ENCODE data around the gene BOC.

DNA sequence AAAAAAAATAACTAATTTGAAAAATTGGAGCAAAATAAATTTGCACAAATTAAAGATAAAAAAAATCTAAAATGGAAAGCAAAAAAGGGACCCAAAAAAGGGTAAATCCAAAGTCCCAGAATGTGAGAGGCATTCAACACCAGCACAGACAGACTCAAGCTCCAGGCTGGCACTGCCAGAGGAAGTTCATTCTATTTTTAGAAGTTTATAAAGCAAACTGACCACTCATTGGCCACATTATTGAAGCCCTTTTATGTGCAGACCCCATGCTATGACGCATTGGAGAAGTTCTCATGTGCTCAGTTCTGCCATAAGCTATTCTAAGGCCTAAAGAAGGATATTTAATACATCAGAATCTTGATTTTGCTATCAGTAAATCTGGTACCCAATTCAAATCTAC is 17.6 kb upstream of the BOC start:
- no peak for TF ChIP-seq MXI1 (IDR thresholded peaks at IDR 0.05; ENCODE audit: borderline replicate concordance, low read depth, low read length)
- no peak for TF ChIP-seq POLR2A (IDR thresholded peaks at IDR 0.05; ENCODE audit: low read depth, low read length)
- TF ChIP-seq, protein P1, sequence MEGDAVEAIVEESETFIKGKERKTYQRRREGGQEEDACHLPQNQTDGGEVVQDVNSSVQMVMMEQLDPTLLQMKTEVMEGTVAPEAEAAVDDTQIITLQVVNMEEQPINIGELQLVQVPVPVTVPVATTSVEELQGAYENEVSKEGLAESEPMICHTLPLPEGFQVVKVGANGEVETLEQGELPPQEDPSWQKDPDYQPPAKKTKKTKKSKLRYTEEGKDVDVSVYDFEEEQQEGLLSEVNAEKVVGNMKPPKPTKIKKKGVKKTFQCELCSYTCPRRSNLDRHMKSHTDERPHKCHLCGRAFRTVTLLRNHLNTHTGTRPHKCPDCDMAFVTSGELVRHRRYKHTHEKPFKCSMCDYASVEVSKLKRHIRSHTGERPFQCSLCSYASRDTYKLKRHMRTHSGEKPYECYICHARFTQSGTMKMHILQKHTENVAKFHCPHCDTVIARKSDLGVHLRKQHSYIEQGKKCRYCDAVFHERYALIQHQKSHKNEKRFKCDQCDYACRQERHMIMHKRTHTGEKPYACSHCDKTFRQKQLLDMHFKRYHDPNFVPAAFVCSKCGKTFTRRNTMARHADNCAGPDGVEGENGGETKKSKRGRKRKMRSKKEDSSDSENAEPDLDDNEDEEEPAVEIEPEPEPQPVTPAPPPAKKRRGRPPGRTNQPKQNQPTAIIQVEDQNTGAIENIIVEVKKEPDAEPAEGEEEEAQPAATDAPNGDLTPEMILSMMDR (conservative IDR thresholded peaks at IDR 0.05; ENCODE audit: low read depth, low read length), result no peak
- no peak for TF ChIP-seq RCOR1 (IDR thresholded peaks at IDR 0.05; ENCODE audit: insufficient replicate concordance, low read length)
- TF ChIP-seq FOS (IDR thresholded peaks at IDR 0.05; ENCODE audit: low read depth, low read length), result no peak
